ENCODE measurements around the gene LONRF2.

DNA sequence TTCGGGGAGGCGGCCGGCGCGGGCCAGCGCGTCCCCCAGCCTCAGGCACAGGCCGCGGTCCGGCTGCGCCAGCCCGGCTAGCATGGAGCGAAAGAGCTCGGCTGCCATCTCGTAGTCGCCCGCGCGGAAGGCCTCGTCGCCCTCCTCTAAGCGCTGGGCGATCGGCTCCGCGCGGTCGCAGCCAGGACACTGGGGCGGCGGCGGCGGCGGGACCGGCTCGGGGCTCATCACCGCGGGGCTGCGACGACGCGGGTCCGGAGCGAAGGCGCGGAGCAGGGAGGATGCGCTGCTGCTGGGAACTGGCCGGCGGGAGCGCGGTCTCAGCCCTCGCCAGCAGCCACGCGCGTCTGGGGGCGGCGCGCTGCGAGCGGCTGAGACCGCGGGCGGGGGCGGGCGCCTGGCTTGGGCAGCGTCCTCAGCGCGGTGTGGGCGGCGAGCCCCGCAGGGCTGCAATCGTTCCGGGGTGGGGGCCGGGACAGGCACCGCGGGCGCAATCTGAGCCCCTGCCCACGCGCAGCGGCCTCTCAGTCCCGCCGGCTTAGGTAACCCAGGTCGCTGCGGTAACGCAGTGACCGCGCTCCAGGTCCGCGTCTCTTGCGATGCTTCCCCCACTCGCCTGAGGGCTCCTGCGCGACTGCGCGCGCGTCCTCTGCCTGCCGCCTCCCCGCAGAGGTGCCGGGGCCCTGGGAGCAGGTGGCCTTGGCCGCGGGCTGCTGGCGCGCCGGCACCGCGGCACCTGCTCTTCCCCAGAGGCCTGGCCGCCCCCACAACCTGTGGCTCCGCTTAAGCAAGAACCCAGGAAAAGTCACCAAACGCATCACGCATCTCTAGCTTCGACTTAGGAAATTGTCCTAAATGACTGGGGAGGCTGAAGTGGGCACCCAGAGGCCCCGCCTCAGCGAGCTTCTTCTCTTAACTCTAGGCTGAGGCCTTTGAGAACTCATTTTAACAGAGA, at the start of gene LONRF2:
- TF ChIP-seq POLR2A (IDR thresholded peaks at IDR 0.05; ENCODE audit: low read depth, low read length) (no peak), POLR2AphosphoS5 (IDR thresholded peaks at IDR 0.05; ENCODE audit: low read depth, low read length) (no peak), TAF1 (IDR thresholded peaks at IDR 0.05; ENCODE audit: borderline replicate concordance, low read depth, low read length) (no peak)

Data from GM12892 (cell line).